PC-3 (cell line): ENCODE results near the gene PRR36. TPM values are rescaled to one million over a fixed set of nuclear protein-coding genes. Genes with fewer than 3 reads are reported as not detected.

Source experiments
- ATAC-seq: fragments of 200-7000 bp; cut with Tn5 transposase; 2 replicates; pipeline ENCODE4 v1.9.1; 2020; ENCODE audit warnings: mild to moderate bottlenecking, moderate library complexity
- BruUV-seq: library from RNA; stranded (reverse); fragments of 400-500 nt; replicated peaks from 2 replicates; lab custom pipeline; 2021; lab: Mats Ljungman, UMichigan
- CTCF ChIA-PET: fragments of 300-600 bp; sonication (Branson Sonifier 250); formaldehyde crosslinking; loops from one replicate; lab custom pipeline; 2022; ENCODE audit warnings: antibody characterized with exemption; lab: Charles Lee
- POLR2A ChIA-PET: fragments of 300-600 bp; sonication (Branson Sonifier 250); formaldehyde crosslinking; loops from one replicate; lab custom pipeline; 2022; ENCODE audit warnings: antibody characterized with exemption; ENCODE audit not compliant: unreplicated experiment; lab: Charles Lee
- DNase-seq: peaks from one replicate; pipeline ENCODE4 v3.0.0-alpha.2; 2015
- H2AFZ ChIP-seq: fragments of 300-600 bp; sonication (generic); 2 replicates; pipeline ENCODE4 v1.6.0; 2016; ENCODE audit warnings: antibody characterized with exemption, low read length
- H3F3A ChIP-seq: fragments of 300-600 bp; sonication (generic); one replicate; pipeline ENCODE4 v1.6.0; 2017; ENCODE audit warnings: antibody characterized with exemption, low read length, control low read depth, mild to moderate bottlenecking; ENCODE audit not compliant: unreplicated experiment
- H3K27ac ChIP-seq: fragments of 300-600 bp; sonication (generic); 2 replicates; pipeline ENCODE4 v1.5.1; 2016; ENCODE audit warnings: mild to moderate bottlenecking, low read length
- H3K27me3 ChIP-seq: fragments of 300-600 bp; sonication (generic); 2 replicates; pipeline ENCODE4 v1.6.1; 2016; ENCODE audit warnings: low read length, mixed read lengths
- H3K36me3 ChIP-seq: fragments of 300-600 bp; sonication (generic); 2 replicates; pipeline ENCODE4 v1.6.1; 2016; ENCODE audit warnings: low read depth, mixed run types, low read length, mixed read lengths
- H3K4me1 ChIP-seq: fragments of 300-600 bp; sonication (generic); 2 replicates; pipeline ENCODE4 v1.5.1; 2016; ENCODE audit warnings: low read length; ENCODE audit not compliant: insufficient read depth
- H3K4me2 ChIP-seq: fragments of 300-600 bp; sonication (generic); 2 replicates; pipeline ENCODE4 v1.6.0; 2016; ENCODE audit warnings: low read length
- H3K4me3 ChIP-seq: fragments of 300-600 bp; sonication (generic); 2 replicates; pipeline ENCODE4 v1.5.1; 2016; ENCODE audit warnings: mild to moderate bottlenecking, low read length, mixed read lengths
- H3K79me2 ChIP-seq: fragments of 300-600 bp; sonication (generic); 2 replicates; pipeline ENCODE4 v1.6.1; 2017; ENCODE audit warnings: low read length, mixed read lengths
- H3K9ac ChIP-seq: fragments of 300-600 bp; sonication (generic); 2 replicates; pipeline ENCODE4 v1.6.0; 2016; ENCODE audit warnings: mild to moderate bottlenecking, low read length
- H3K9me2 ChIP-seq: fragments of 300-600 bp; sonication (generic); replicated peaks from 2 replicates; pipeline ENCODE4 v1.6.1; 2016; ENCODE audit warnings: mixed run types, low read length, mixed read lengths
- H3K9me3 ChIP-seq: fragments of 300-600 bp; sonication (generic); 2 replicates; pipeline ENCODE4 v1.6.1; 2016; ENCODE audit warnings: low read length, mixed read lengths
- H4K20me1 ChIP-seq: fragments of 300-600 bp; sonication (generic); 2 replicates; pipeline ENCODE4 v1.6.1; 2016; ENCODE audit warnings: low read length, mixed read lengths
- EZH2 ChIP-seq: fragments of 300-600 bp; sonication (generic); IDR thresholded peaks from one replicate; pipeline ENCODE4 v1.6.1; 2017; ENCODE audit warnings: antibody characterized with exemption, mild to moderate bottlenecking, low read length; ENCODE audit not compliant: unreplicated experiment
- EZH2phosphoT487 ChIP-seq: fragments of 300-600 bp; sonication (generic); IDR thresholded peaks from 2 replicates; pipeline ENCODE4 v1.6.1; 2018; ENCODE audit warnings: mild to moderate bottlenecking, antibody characterized with exemption, low read length, borderline replicate concordance
- intact Hi-C: fragments of 100-400 bp; cut with micrococcal nuclease; formaldehyde crosslinking; loops from 2 replicates; pipeline ENCODE4 v1.9.0; 2023
- total RNA-seq: library from RNA; depleted of rRNA; stranded (reverse); fragments of >200 nt; gene quantifications from 2 replicates; pipeline ENCODE4 v1.2.3, GENCODE V29; 2014
- TF ChIP-seq, protein P1 (sequence below): fragments of 300-600 bp; sonication (generic); conservative IDR thresholded peaks from 2 replicates; pipeline ENCODE4 v1.5.1; 2017; ENCODE audit warnings: antibody characterized with exemption, low read depth, mild to moderate bottlenecking, low read length

PRR36 gene
- total RNA-seq, 1 experiment from 2014 or later = 2.5 TPM

DNA sequence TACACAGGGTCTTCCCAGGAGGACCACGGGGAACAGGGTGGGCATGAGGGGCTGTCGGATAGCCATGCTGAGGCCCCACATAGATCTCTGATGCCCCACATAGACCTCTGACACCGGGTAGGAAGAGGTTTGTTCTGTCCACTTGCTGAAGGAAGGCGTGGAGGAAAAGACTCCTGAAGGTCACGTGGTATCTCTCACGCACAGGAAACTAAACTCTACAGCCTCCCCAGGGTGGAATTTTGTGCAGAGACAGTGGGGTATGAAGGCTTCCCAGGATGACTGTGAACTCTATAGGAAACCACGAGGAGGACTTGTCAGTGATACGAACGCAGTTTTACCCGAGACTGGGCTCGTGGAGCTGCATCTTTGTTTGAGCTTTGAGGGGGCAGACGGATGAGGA, 41.4 kb downstream of the PRR36 start:
- no peaks in the 10 kb centered on the region for H3K36me3 ChIP-seq
- DNase-seq = no peak
- H3K9me2 ChIP-seq = no peaks in the 10 kb centered on the region
- ATAC-seq = no peak
- CTCF ChIA-PET = interaction anchor here (0.6 to 0.7 kb wide), 2 partner anchors 33 to 52 kb away, joined by 4 to 12 read pairs; no protein-coding TSS in a partner anchor
- no peaks in the 10 kb centered on the region for H3K27me3 ChIP-seq
- peak overlapping the region; percentile 65; the same call in 1 of the 2 replicates for H3K4me2 ChIP-seq
- intact Hi-C loops = no loop called here
- peak overlapping the region; percentile 35; the same call in 1 of the 2 replicates for H3K9ac ChIP-seq
- no peaks in the 10 kb centered on the region for H3K9me3 ChIP-seq
- H3K4me3 ChIP-seq = no peak overlapping the region
- peak overlapping the region; percentile 92 for H3K27ac ChIP-seq
- TSS peak; percentile 27 for BruUV-seq
- POLR2A ChIA-PET = no interaction called here
- TF ChIP-seq EZH2 (no peak), EZH2phosphoT487 (no peak)
- TF ChIP-seq, protein P1, sequence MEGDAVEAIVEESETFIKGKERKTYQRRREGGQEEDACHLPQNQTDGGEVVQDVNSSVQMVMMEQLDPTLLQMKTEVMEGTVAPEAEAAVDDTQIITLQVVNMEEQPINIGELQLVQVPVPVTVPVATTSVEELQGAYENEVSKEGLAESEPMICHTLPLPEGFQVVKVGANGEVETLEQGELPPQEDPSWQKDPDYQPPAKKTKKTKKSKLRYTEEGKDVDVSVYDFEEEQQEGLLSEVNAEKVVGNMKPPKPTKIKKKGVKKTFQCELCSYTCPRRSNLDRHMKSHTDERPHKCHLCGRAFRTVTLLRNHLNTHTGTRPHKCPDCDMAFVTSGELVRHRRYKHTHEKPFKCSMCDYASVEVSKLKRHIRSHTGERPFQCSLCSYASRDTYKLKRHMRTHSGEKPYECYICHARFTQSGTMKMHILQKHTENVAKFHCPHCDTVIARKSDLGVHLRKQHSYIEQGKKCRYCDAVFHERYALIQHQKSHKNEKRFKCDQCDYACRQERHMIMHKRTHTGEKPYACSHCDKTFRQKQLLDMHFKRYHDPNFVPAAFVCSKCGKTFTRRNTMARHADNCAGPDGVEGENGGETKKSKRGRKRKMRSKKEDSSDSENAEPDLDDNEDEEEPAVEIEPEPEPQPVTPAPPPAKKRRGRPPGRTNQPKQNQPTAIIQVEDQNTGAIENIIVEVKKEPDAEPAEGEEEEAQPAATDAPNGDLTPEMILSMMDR = no peak
- no peak overlapping the region for H2AFZ ChIP-seq
- peaks cover 26% of the 10 kb centered on the region for H3K79me2 ChIP-seq
- no peaks in the 10 kb centered on the region for H4K20me1 ChIP-seq
- peaks cover 10% of the 10 kb centered on the region for H3F3A ChIP-seq
- peaks cover 48% of the 10 kb centered on the region for H3K4me1 ChIP-seq

DNA sequence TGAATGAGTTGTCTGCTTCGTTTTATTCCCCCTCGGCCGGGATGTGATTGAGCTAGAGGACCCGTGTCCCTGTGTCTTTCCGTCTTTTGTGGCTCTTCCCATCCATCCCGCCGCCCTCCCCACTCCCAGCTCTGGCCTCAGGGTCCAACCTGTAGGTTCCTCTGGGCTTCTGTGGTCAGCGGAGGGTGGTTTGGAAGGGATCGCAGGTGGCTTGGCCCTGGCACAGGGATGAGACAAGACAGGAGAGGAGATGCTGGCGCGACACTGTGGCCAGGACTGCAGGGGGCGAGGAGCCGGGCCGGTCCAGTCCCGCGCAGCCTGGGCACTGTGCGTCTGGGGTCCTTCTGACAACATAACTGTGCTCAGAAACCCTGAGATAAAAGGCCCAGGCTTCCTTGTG, 42.2 kb downstream of the PRR36 start:
- BruUV-seq = no TSS peak
- no peaks in the 10 kb centered on the region for H3K9me3 ChIP-seq
- H3F3A ChIP-seq = peaks cover 10% of the 10 kb centered on the region
- H3K9ac ChIP-seq = no peak overlapping the region
- H3K27ac ChIP-seq = no peak overlapping the region
- ATAC-seq = no peak
- H3K4me3 ChIP-seq = no peak overlapping the region
- H3K9me2 ChIP-seq = no peaks in the 10 kb centered on the region
- TF ChIP-seq, protein P1 = no peak
- no peak for TF ChIP-seq EZH2phosphoT487
- no peak for TF ChIP-seq EZH2
- no peak for DNase-seq
- CTCF ChIA-PET = interaction anchor here (0.6 to 1.6 kb wide), 2 partner anchors 25 to 27 kb away, joined by 3 to 7 read pairs; no protein-coding TSS in a partner anchor
- POLR2A ChIA-PET = no interaction called here
- H3K27me3 ChIP-seq = no peaks in the 10 kb centered on the region
- intact Hi-C loops = no loop called here
- no peaks in the 10 kb centered on the region for H3K36me3 ChIP-seq
- no peaks in the 10 kb centered on the region for H4K20me1 ChIP-seq
- H3K4me1 ChIP-seq = peaks cover 43% of the 10 kb centered on the region
- H3K79me2 ChIP-seq = peaks cover 26% of the 10 kb centered on the region
- H3K4me2 ChIP-seq = peak overlapping the region; percentile 81; the same call in 1 of the 2 replicates
- no peak overlapping the region for H2AFZ ChIP-seq

DNA sequence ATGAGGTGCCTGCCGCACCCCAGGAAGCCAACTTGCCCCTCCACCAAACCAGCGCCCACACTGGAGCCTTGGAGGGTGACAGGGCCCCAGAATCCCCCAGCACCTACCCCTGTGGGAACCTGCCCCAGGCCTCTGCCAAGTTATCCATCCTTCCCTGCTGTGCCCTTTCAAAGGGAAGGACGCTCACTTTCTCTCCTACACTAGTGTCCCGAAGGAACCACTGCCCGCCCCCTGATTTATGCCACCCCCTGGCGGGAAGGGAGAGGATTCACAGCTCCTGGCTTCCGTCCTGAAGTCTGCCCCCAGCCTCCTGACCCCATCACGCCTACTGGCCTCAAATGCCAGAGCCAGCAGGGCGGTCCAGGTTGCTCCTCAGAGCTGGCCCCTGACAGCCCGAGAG, 42.7 kb downstream of the PRR36 start:
- POLR2A ChIA-PET = interaction anchor here (0.7 kb wide), 1 partner anchor 38 kb away, joined by 5 read pairs; no protein-coding TSS in a partner anchor
- H2AFZ ChIP-seq = no peak overlapping the region
- no peak overlapping the region for H3K9ac ChIP-seq
- no peaks in the 10 kb centered on the region for H3K36me3 ChIP-seq
- peaks cover 10% of the 10 kb centered on the region for H3F3A ChIP-seq
- DNase-seq (peak; percentile 76), ATAC-seq (no peak)
- CTCF ChIA-PET = interaction anchor here (0.9 to 1.6 kb wide), 2 partner anchors 27 to 38 kb away, joined by 3 to 7 read pairs; no protein-coding TSS in a partner anchor
- no peaks in the 10 kb centered on the region for H4K20me1 ChIP-seq
- H3K4me3 ChIP-seq = peak overlapping the region; percentile 70; the same call in 1 of the 2 replicates
- TSS peak; percentile 45 for BruUV-seq
- H3K79me2 ChIP-seq = peaks cover 26% of the 10 kb centered on the region
- intact Hi-C loops = no loop called here
- no peaks in the 10 kb centered on the region for H3K27me3 ChIP-seq
- no peak overlapping the region for H3K27ac ChIP-seq
- TF ChIP-seq, protein P1 = peak; percentile 73
- no peak for TF ChIP-seq EZH2
- peak overlapping the region; percentile 81 for H3K4me2 ChIP-seq
- no peaks in the 10 kb centered on the region for H3K9me2 ChIP-seq
- H3K9me3 ChIP-seq = no peaks in the 10 kb centered on the region
- peaks cover 43% of the 10 kb centered on the region for H3K4me1 ChIP-seq
